IMR-90 (cell line): ENCODE measurements around the gene DIP2C. TPM values are rescaled to one million over a fixed set of nuclear protein-coding genes. Genes with fewer than 3 reads are reported as not detected.

ENCODE experiments used
- ATAC-seq: fragments of 200-7000 bp; cut with Tn5 transposase; 2 replicates; pipeline ENCODE4 v1.9.1; 2020; ENCODE audit warnings: low read depth, mild to moderate bottlenecking, moderate library complexity
- BruUV-seq: library from RNA; stranded (reverse); fragments of 400-500 nt; replicated peaks from 2 replicates; lab custom pipeline; 2021; lab: Mats Ljungman, UMichigan
- CTCF ChIA-PET: fragments of 300-600 bp; formaldehyde crosslinking; extraction: SDS; loops from one replicate; lab custom pipeline; 2021; ENCODE audit warnings: antibody characterized with exemption; lab: Yijun Ruan, JAX
- POLR2A ChIA-PET: fragments of 300-600 bp; sonication (Branson Sonifier 250); formaldehyde crosslinking; loops from one replicate; lab custom pipeline; 2022; ENCODE audit warnings: antibody characterized with exemption; ENCODE audit not compliant: unreplicated experiment; lab: Charles Lee
- DNase-seq: peaks from one replicate; pipeline ENCODE4 v3.0.0; 2013
- H2AFZ ChIP-seq: replicated peaks from 2 replicates; pipeline ENCODE3; 2013; ENCODE audit warnings: low read length, mild to moderate bottlenecking; ENCODE audit not compliant: poor library complexity
- H2AK5ac ChIP-seq: 2 replicates; pipeline ENCODE4 v1.6.1; 2013; ENCODE audit warnings: low read depth, low read length, inconsistent platforms
- H2AK9ac ChIP-seq: replicated peaks from 2 replicates; pipeline ENCODE3; 2013; ENCODE audit warnings: mild to moderate bottlenecking, low read depth, low read length, moderate library complexity; ENCODE audit not compliant: poor library complexity
- H2BK120ac ChIP-seq: 2 replicates; pipeline ENCODE4 v1.6.1; 2013; ENCODE audit warnings: low read depth, low read length, inconsistent platforms
- H2BK15ac ChIP-seq: 3 replicates; pipeline ENCODE4 v1.6.1; 2013; ENCODE audit warnings: low read depth, low read length, inconsistent platforms
- H2BK20ac ChIP-seq: 2 replicates; pipeline ENCODE4 v1.6.1; 2013; ENCODE audit warnings: low read depth, mild to moderate bottlenecking, inconsistent platforms, low read length, moderate library complexity
- H2BK5ac ChIP-seq: 2 replicates; pipeline ENCODE4 v1.6.1; 2013; ENCODE audit warnings: mild to moderate bottlenecking, low read depth, low read length, inconsistent platforms; ENCODE audit not compliant: poor library complexity, severe bottlenecking
- H3K14ac ChIP-seq: replicated peaks from 2 replicates; pipeline ENCODE4 v1.6.1; 2013; ENCODE audit warnings: low read depth, low read length, inconsistent platforms
- H3K18ac ChIP-seq: 2 replicates; pipeline ENCODE4 v1.6.1; 2013; ENCODE audit warnings: low read depth, low read length, control low read depth
- H3K23ac ChIP-seq: 2 replicates; pipeline ENCODE4 v1.6.1; 2013; ENCODE audit warnings: low read depth, low read length, inconsistent platforms
- H3K27ac ChIP-seq: 2 replicates; pipeline ENCODE4 v1.5.1; 2013; ENCODE audit warnings: mild to moderate bottlenecking, control low read depth, low read length; ENCODE audit not compliant: insufficient read depth
- H3K27me3 ChIP-seq: 2 replicates; pipeline ENCODE4 v1.6.1; 2013; ENCODE audit warnings: low read length; ENCODE audit not compliant: control insufficient read depth, insufficient read depth
- H3K36me3 ChIP-seq: 2 replicates; pipeline ENCODE4 v1.6.1; 2013; ENCODE audit warnings: low read length, mixed read lengths; ENCODE audit not compliant: control insufficient read depth, insufficient read depth
- H3K4ac ChIP-seq: 2 replicates; pipeline ENCODE4 v1.6.1; 2013; ENCODE audit warnings: low read depth, low read length, inconsistent platforms
- H3K4me1 ChIP-seq: 2 replicates; pipeline ENCODE4 v1.6.1; 2013; ENCODE audit warnings: low read length, mixed read lengths; ENCODE audit not compliant: control insufficient read depth, insufficient read depth
- H3K4me2 ChIP-seq: 2 replicates; pipeline ENCODE4 v1.6.1; 2013; ENCODE audit warnings: low read depth, mild to moderate bottlenecking, control low read depth, low read length, moderate library complexity
- H3K4me3 ChIP-seq: 2 replicates; pipeline ENCODE4 v1.5.1; 2013; ENCODE audit warnings: low read depth, mild to moderate bottlenecking, control low read depth, low read length, moderate library complexity; ENCODE audit not compliant: insufficient read depth
- H3K56ac ChIP-seq: 2 replicates; pipeline ENCODE4 v1.6.1; 2013; ENCODE audit warnings: low read length, inconsistent platforms; ENCODE audit not compliant: insufficient read depth; ENCODE audit errors: extremely low read depth
- H3K79me1 ChIP-seq, 2 experiments: 2 replicates each; pipeline ENCODE4 v1.6.1; 2013; ENCODE audit warnings: low read length in 2 of 2, inconsistent platforms in 1 of 2, low read depth in 1 of 2
- H3K9ac ChIP-seq: 2 replicates; pipeline ENCODE4 v1.6.1; 2013; ENCODE audit warnings: low read depth, low read length, control low read depth
- H3K9me1 ChIP-seq: 2 replicates; pipeline ENCODE4 v1.6.1; 2013; ENCODE audit warnings: low read length, inconsistent platforms; ENCODE audit not compliant: insufficient read depth
- H3K9me3 ChIP-seq: 2 replicates; pipeline ENCODE4 v1.6.1; 2013; ENCODE audit warnings: low read length; ENCODE audit not compliant: control insufficient read depth, insufficient read depth
- H4K20me1 ChIP-seq: 2 replicates; pipeline ENCODE4 v1.6.1; 2013; ENCODE audit warnings: low read length, inconsistent platforms; ENCODE audit not compliant: insufficient read depth
- H4K5ac ChIP-seq: 2 replicates; pipeline ENCODE4 v1.6.1; 2013; ENCODE audit warnings: mild to moderate bottlenecking, low read depth, low read length, control low read depth
- H4K8ac ChIP-seq, 2 experiments: 2 replicates each; pipeline ENCODE4 v1.6.1; 2013; ENCODE audit warnings: low read depth in 2 of 2, low read length in 2 of 2, control low read depth in 1 of 2, inconsistent platforms in 1 of 2
- H4K91ac ChIP-seq: 2 replicates; pipeline ENCODE4 v1.6.1; 2013; ENCODE audit warnings: low read depth, low read length, inconsistent platforms; ENCODE audit not compliant: insufficient read depth
- BHLHE40 ChIP-seq: fragments of 150-350 bp; IDR thresholded peaks from 2 replicates; pipeline ENCODE4 v1.6.1; 2016; ENCODE audit warnings: mild to moderate bottlenecking, low read depth, low read length
- CEBPB ChIP-seq: IDR thresholded peaks from 2 replicates; pipeline ENCODE4 v1.6.1; 2012; ENCODE audit warnings: low read depth, low read length, improper control_type of control experiment
- CHD1 ChIP-seq: IDR thresholded peaks from 2 replicates; pipeline ENCODE4 v1.6.1; 2012; ENCODE audit warnings: low read depth, low read length, improper control_type of control experiment
- CTCF ChIP-seq: conservative IDR thresholded peaks from 2 replicates; pipeline ENCODE4 v1.5.1; 2012; ENCODE audit warnings: mild to moderate bottlenecking, low read depth, low read length, improper control_type of control experiment
- FOS ChIP-seq: fragments of 150-350 bp; IDR thresholded peaks from 2 replicates; pipeline ENCODE4 v1.6.1; 2016; ENCODE audit warnings: low read depth, low read length
- MAFK ChIP-seq: IDR thresholded peaks from 2 replicates; pipeline ENCODE4 v1.6.1; 2012; ENCODE audit warnings: low read depth, low read length, improper control_type of control experiment
- MAZ ChIP-seq: IDR thresholded peaks from 2 replicates; pipeline ENCODE4 v1.6.1; 2012; ENCODE audit warnings: low read depth, mild to moderate bottlenecking, low read length, improper control_type of control experiment, moderate library complexity, borderline replicate concordance
- MXI1 ChIP-seq: IDR thresholded peaks from 2 replicates; pipeline ENCODE4 v1.6.1; 2012; ENCODE audit warnings: low read depth, mild to moderate bottlenecking, low read length, moderate library complexity, borderline replicate concordance
- NFE2L2 ChIP-seq: fragments of 150-350 bp; IDR thresholded peaks from 2 replicates; pipeline ENCODE4 v1.6.1; 2016; ENCODE audit warnings: low read depth, mild to moderate bottlenecking, low read length
- POLR2A ChIP-seq: IDR thresholded peaks from 2 replicates; pipeline ENCODE4 v1.6.1; 2012; ENCODE audit warnings: mild to moderate bottlenecking, low read depth, low read length
- RAD21 ChIP-seq: IDR thresholded peaks from 2 replicates; pipeline ENCODE4 v1.6.1; 2012; ENCODE audit warnings: low read length, improper control_type of control experiment
- SMC3 ChIP-seq: fragments of 150-350 bp; IDR thresholded peaks from 2 replicates; pipeline ENCODE4 v1.6.1; 2016; ENCODE audit warnings: low read depth, mild to moderate bottlenecking, antibody characterized with exemption, low read length, moderate library complexity
- USF2 ChIP-seq: fragments of 150-350 bp; IDR thresholded peaks from 2 replicates; pipeline ENCODE4 v1.6.1; 2017; ENCODE audit warnings: mild to moderate bottlenecking, antibody characterized with exemption, low read length, low read depth
- WGBS, 2 experiments: methylation state at CpG; one replicate each; pipeline versions ENCODE4 v1.1.5 to v1.1.7; 2013; ENCODE audit warnings: missing lambda C conversion rate in 2 of 2; ENCODE audit not compliant: insufficient read length in 1 of 2; ENCODE audit errors: extremely low coverage in 2 of 2; 5-methylcytosine and 5-hydroxymethylcytosine counted together
- dilution Hi-C: fragments of 300-500 bp; cut with HindIII; formaldehyde crosslinking; loops from one replicate; pipeline ENCODE4 v1.14.3; 2018; ENCODE audit warnings: low sequenced_read_pairs; ENCODE audit not compliant: unreplicated experiment
- in situ Hi-C: fragments of 300-500 bp; cut with MboI; formaldehyde crosslinking; loops from 3 replicates; pipeline ENCODE4 v1.14.3; 2019; ENCODE audit warnings: low sequenced_read_pairs, inconsistent platforms, mixed read lengths
- intact Hi-C: fragments of 100-400 bp; cut with micrococcal nuclease; formaldehyde crosslinking; loops from 2 replicates; pipeline ENCODE4 v1.10.0; 2022
- polyA plus RNA-seq, 3 experiments: library from polyadenylated mRNA; depleted of rRNA; stranded (reverse); fragments of >200 nt; gene quantifications; 2 replicates each; pipeline ENCODE4 v1.2.3, GENCODE V29; 2012; ENCODE audit warnings: low replicate concordance in 1 of 3
- total RNA-seq: library from RNA; depleted of rRNA; stranded (reverse); fragments of >200 nt; gene quantifications from 2 replicates; pipeline ENCODE4 v1.2.3, GENCODE V29; 2012

The DIP2C gene
- total and polyA plus RNA-seq, 2 of the 4 experiments (the other 2 are of a cell fraction): 8.6 to 17.3 TPM

- peaks cover 20% of the 10 kb centered on the region for H3K9me1 ChIP-seq
- H3K4me3 ChIP-seq: no peak overlapping the region
- H3K79me1 ChIP-seq: peaks cover 3 to 9% of the 10 kb centered on the region in 2 experiments; a peak in 3 of 4 replicates
- no peaks in the 10 kb centered on the region for H3K9me3 ChIP-seq
- H2BK5ac ChIP-seq: no peak overlapping the region
- 0 out of 2 replicates have a peak, but pooled peaks cover 5% of the 10 kb centered on the region for H4K20me1 ChIP-seq
- ATAC-seq (no peak), DNase-seq (no peak)
- dilution Hi-C loops: no loop called here
- no peak overlapping the region for H3K27ac ChIP-seq
- no peak overlapping the region for H4K5ac ChIP-seq
- CTCF ChIA-PET: no interaction called here
- no peak overlapping the region for H3K56ac ChIP-seq
- no peak overlapping the region for H2BK120ac ChIP-seq
- H2AFZ ChIP-seq: no peak overlapping the region
- no peak overlapping the region for H2BK20ac ChIP-seq
- no peak overlapping the region for H3K4me2 ChIP-seq
- H4K91ac ChIP-seq: no peak overlapping the region
- WGBS, 2 experiments: 95% methylated on average over 6 of the region's 20 CpGs; no CpG with 5 or more reads in 1 of the 2 experiments
- TF ChIP-seq MAFK (no peak), MAZ (no peak), NFE2L2 (no peak), CHD1 (no peak), BHLHE40 (no peak), FOS (no peak), USF2 (no peak), CEBPB (no peak), MXI1 (no peak), RAD21 (no peak), SMC3 (no peak), CTCF (no peak), POLR2A (no peak)
- H4K8ac ChIP-seq: no peak overlapping the region
- no peak overlapping the region for H3K14ac ChIP-seq
- in situ Hi-C loops: no loop called here
- no peak overlapping the region for H3K18ac ChIP-seq
- peaks cover 68% of the 10 kb centered on the region for H3K36me3 ChIP-seq
- POLR2A ChIA-PET: no interaction called here
- no peak overlapping the region for H3K9ac ChIP-seq
- H3K27me3 ChIP-seq: no peaks in the 10 kb centered on the region
- no peak overlapping the region for H2BK15ac ChIP-seq
- BruUV-seq: no TSS peak
- H2AK5ac ChIP-seq: no peak overlapping the region
- no peak overlapping the region for H3K4ac ChIP-seq
- H3K4me1 ChIP-seq: no peaks in the 10 kb centered on the region
- H2AK9ac ChIP-seq: no peak overlapping the region
- H3K23ac ChIP-seq: no peak overlapping the region
- intact Hi-C loops: no loop called here
Measured at GRCh38 chr10:354901-355617, 334.4 kb downstream of the DIP2C start.
